Calu3 (cell line): Measurements from ENCODE around the gene MGST3. TPM values are rescaled to one million over a fixed set of nuclear protein-coding genes. Genes with fewer than 3 reads are reported as not detected.
"Not testable (repeated sequence)": the region's sequence is repeated elsewhere in the genome, so short reads cannot be mapped to it uniquely, and the experiment has no call there.

Experiments used
- BruUV-seq: library from RNA; stranded (reverse); fragments of 400-500 nt; replicated peaks from 2 replicates; lab custom pipeline; 2021; lab: Mats Ljungman, UMichigan
- CTCF ChIA-PET: fragments of 300-600 bp; sonication (Branson Sonifier 250); formaldehyde crosslinking; loops from one replicate; lab custom pipeline; 2022; ENCODE audit warnings: antibody characterized with exemption; lab: Charles Lee
- DNase-seq: peaks from one replicate; pipeline ENCODE4 v3.0.0; 2022
- H3K27ac Mint-ChIP-seq: one replicate; pipeline ENCODE4 v1.8.0; 2022; ENCODE audit warnings: mixed read lengths; ENCODE audit not compliant: unreplicated experiment
- H3K27me3 Mint-ChIP-seq: one replicate; pipeline ENCODE4 v1.8.0; 2022; ENCODE audit warnings: mixed read lengths; ENCODE audit not compliant: unreplicated experiment
- H3K36me3 Mint-ChIP-seq: one replicate; pipeline ENCODE4 v1.8.0; 2022; ENCODE audit warnings: mild to moderate bottlenecking, moderate library complexity, mixed read lengths; ENCODE audit not compliant: insufficient read depth, unreplicated experiment
- H3K4me1 Mint-ChIP-seq: one replicate; pipeline ENCODE4 v1.8.0; 2022; ENCODE audit warnings: mild to moderate bottlenecking, low read depth, mixed read lengths; ENCODE audit not compliant: unreplicated experiment
- H3K4me3 Mint-ChIP-seq: one replicate; pipeline ENCODE4 v1.8.0; 2022; ENCODE audit warnings: mild to moderate bottlenecking, low read depth, moderate library complexity, mixed read lengths; ENCODE audit not compliant: unreplicated experiment
- H3K9me3 Mint-ChIP-seq: one replicate; pipeline ENCODE4 v1.8.0; 2022; ENCODE audit warnings: low read depth, mixed read lengths; ENCODE audit not compliant: unreplicated experiment
- CTCF ChIP-seq: fragments of 200-600 bp; IDR thresholded peaks from one replicate; pipeline ENCODE4 v1.8.0; 2022; ENCODE audit warnings: antibody characterized with exemption; ENCODE audit not compliant: unreplicated experiment
- intact Hi-C: fragments of 100-400 bp; cut with micrococcal nuclease; formaldehyde crosslinking; loops from one replicate; pipeline ENCODE4 v1.10.0; 2022; ENCODE audit not compliant: unreplicated experiment
- total RNA-seq: library from RNA; stranded (reverse); gene quantifications from 2 replicates; pipeline ENCODE4 v1.2.3, GENCODE V29; 2022

MGST3 gene
- total RNA-seq, 1 experiment from 2014 or later, result 136 TPM

GRCh38 chr1:165635329-165635728, 4.3 kb downstream of the MGST3 start:
- H3K36me3 Mint-ChIP-seq, result no peaks in the 10 kb centered on the region
- intact Hi-C loops, result loop anchor here (10.0 kb wide), 1 partner anchor 209 kb away; no protein-coding TSS in a partner anchor
- TF ChIP-seq CTCF, result no peak
- no peaks in the 10 kb centered on the region for H3K9me3 Mint-ChIP-seq
- H3K4me1 Mint-ChIP-seq, result peaks cover 18% of the 10 kb centered on the region
- CTCF ChIA-PET, result no interaction called here
- H3K4me3 Mint-ChIP-seq, result no peak overlapping the region
- no peak overlapping the region for H3K27ac Mint-ChIP-seq
- H3K27me3 Mint-ChIP-seq, result no peaks in the 10 kb centered on the region
- BruUV-seq, result no TSS peak
- no peak for DNase-seq

GRCh38 chr1:165635823-165636222, 4.8 kb downstream of the MGST3 start:
- no peak for TF ChIP-seq CTCF

DNA sequence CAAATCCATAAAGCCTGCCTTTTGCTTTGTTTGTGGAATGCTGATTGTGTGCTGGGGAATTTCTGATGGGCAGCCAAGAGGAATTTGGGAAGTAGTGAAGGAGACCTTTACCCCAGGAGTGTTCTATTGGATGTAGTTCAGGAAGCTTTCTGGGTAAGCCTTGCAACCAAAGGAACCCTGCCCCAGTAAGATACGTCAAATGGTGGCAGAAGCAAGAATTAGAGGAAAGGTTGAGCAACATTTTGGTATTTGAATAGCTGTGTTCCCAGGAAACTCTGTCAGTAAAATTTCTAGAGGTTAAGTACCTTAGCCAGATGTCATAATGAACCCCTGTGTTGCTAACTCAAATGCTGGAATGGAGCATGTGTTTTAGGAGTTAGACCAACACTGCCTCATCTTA, 6.4 kb downstream of the MGST3 start:
- Mint-ChIP-seq H3K27ac (no peak overlapping the region), H3K4me3 (no peak overlapping the region), H3K27me3 (no peaks in the 10 kb centered on the region), H3K4me1 (peaks cover 18% of the 10 kb centered on the region), H3K9me3 (no peaks in the 10 kb centered on the region), H3K36me3 (no peaks in the 10 kb centered on the region)
- DNase-seq, result no peak
- no TSS peak for BruUV-seq
- intact Hi-C loops, result loop anchor here (10.0 kb wide), 1 partner anchor 207 kb away; no protein-coding TSS in a partner anchor
- CTCF ChIA-PET, result interaction anchor here (0.5 to 1.2 kb wide), 2 partner anchors 8 to 807 kb away, joined by 3 to 5 read pairs; no protein-coding TSS in a partner anchor
- TF ChIP-seq CTCF, result no peak

More at GRCh38 chr1:165635823-165636222, 4.8 kb downstream of the MGST3 start:
- Mint-ChIP-seq H3K4me3 (no peak overlapping the region), H3K4me1 (peaks cover 18% of the 10 kb centered on the region), H3K9me3 (no peaks in the 10 kb centered on the region), H3K36me3 (no peaks in the 10 kb centered on the region), H3K27ac (no peak overlapping the region), H3K27me3 (no peaks in the 10 kb centered on the region)
- no TSS peak for BruUV-seq
- CTCF ChIA-PET, result no interaction called here
- intact Hi-C loops, result loop anchor here (10.0 kb wide), 1 partner anchor 209 kb away; no protein-coding TSS in a partner anchor
- no peak for DNase-seq

DNA sequence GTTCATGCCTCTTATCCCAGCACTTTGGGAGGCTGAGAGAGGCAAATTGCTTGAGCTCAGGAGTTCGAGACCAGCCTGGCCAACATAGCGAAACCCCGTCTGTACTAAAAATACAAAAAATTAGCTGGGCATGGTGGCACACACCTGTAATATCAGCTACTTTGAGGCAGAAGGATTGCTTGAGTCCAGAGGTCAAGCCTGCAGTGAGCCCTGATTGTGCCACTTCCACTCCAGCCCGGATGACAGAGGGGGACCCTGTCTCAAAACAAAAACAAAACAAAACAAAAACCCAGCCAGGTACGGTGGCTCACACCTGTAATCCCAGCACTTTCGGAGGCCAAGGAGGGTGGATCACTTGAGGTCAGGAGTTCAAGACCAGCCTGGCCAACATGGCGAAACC, 7.2 kb downstream of the MGST3 start:
- peaks cover 18% of the 10 kb centered on the region for H3K4me1 Mint-ChIP-seq
- BruUV-seq, DNase-seq, H3K9me3 Mint-ChIP-seq, H3K27me3 Mint-ChIP-seq, CTCF ChIA-PET, H3K36me3 Mint-ChIP-seq, H3K4me3 Mint-ChIP-seq, H3K27ac Mint-ChIP-seq: not testable (repeated sequence)
- intact Hi-C loops, result loop anchor here (10.0 kb wide), 1 partner anchor 207 kb away; no protein-coding TSS in a partner anchor

- H3K4me3 Mint-ChIP-seq, result no peak overlapping the region
- CTCF ChIA-PET, result no interaction called here
- no peak overlapping the region for H3K27ac Mint-ChIP-seq
- no peak for TF ChIP-seq CTCF
- intact Hi-C loops, result loop anchor here (10.0 kb wide), 1 partner anchor 205 kb away; no protein-coding TSS in a partner anchor
- peaks cover 18% of the 10 kb centered on the region for H3K4me1 Mint-ChIP-seq
- no TSS peak for BruUV-seq
- H3K27me3 Mint-ChIP-seq, result no peaks in the 10 kb centered on the region
- H3K36me3 Mint-ChIP-seq, result no peaks in the 10 kb centered on the region
- no peaks in the 10 kb centered on the region for H3K9me3 Mint-ChIP-seq
- no peak for DNase-seq
These were observed 9.0 kb downstream of the MGST3 start for GRCh38 chr1:165639821-165640623.
